Nucleus accumbens (tissue), 56 donors: Measurements from ENCODE around the gene DMRTC1B.
"Not testable (repeated sequence)": the region's sequence is repeated elsewhere in the genome, so short reads cannot be mapped to it uniquely, and the experiment has no call there.

Experiments
- DNase-seq, 56 donors: peaks; one replicate each; lab custom pipeline; 2025; lab: John Stamatoyannopoulos, UW

The DMRTC1B gene

GRCh38 chrX:72776653-72777466 lies at the start of gene DMRTC1B:
Gene DMRTC1B (plus strand): TSS chrX:72776890. CDS start chrX:72845136, 68,246 bp downstream.
- DNase-seq: not testable (repeated sequence)

- no peak for DNase-seq
Measured at GRCh38 chrX:72727846-72728245, 48.8 kb upstream of the DMRTC1B start.

- not testable (repeated sequence) for DNase-seq
Measured at GRCh38 chrX:72733636-72734035, 43.1 kb upstream of the DMRTC1B start.

GRCh38 chrX:72735561-72735960 lies 41.1 kb upstream of the DMRTC1B start:
- no peak for DNase-seq

- not testable (repeated sequence) for DNase-seq
Measured at GRCh38 chrX:72745546-72745945, 31.1 kb upstream of the DMRTC1B start.

- not testable (repeated sequence) for DNase-seq
Measured at GRCh38 chrX:72748545-72748944, 28.1 kb upstream of the DMRTC1B start.

- not testable (repeated sequence) for DNase-seq
Measured at GRCh38 chrX:72760454-72760853, 16.2 kb upstream of the DMRTC1B start.

- not testable (repeated sequence) for DNase-seq
Measured at GRCh38 chrX:72777467-72777790, 739 bp downstream of the DMRTC1B start.

GRCh38 chrX:72778146-72778545 lies 1.5 kb downstream of the DMRTC1B start:
- DNase-seq: not testable (repeated sequence)

GRCh38 chrX:72782560-72782959 lies 5.9 kb downstream of the DMRTC1B start, which contains the start of gene FAM236B:
Gene FAM236B (minus strand): TSS chrX:72782660. CDS start chrX:72782560, 100 bp downstream.
- not testable (repeated sequence) for DNase-seq

GRCh38 chrX:72783365-72783936 lies 6.8 kb downstream of the DMRTC1B start:
- not testable (repeated sequence) for DNase-seq

GRCh38 chrX:72783964-72784363 lies 7.3 kb downstream of the DMRTC1B start:
- DNase-seq: not testable (repeated sequence)

GRCh38 chrX:72788142-72788541 lies 11.5 kb downstream of the DMRTC1B start:
- not testable (repeated sequence) for DNase-seq

GRCh38 chrX:72790390-72790789 lies 13.7 kb downstream of the DMRTC1B start:
- DNase-seq: not testable (repeated sequence)

- DNase-seq: not testable (repeated sequence)
Measured at GRCh38 chrX:72808110-72808509, 31.4 kb downstream of the DMRTC1B start, which contains the start of gene FAM236D. Gene FAM236D (minus strand): TSS chrX:72808210. CDS start chrX:72808110, 100 bp downstream.

GRCh38 chrX:72830701-72831100 lies 54.0 kb downstream of the DMRTC1B start:
- DNase-seq: not testable (repeated sequence)

GRCh38 chrX:72837532-72837931 lies 60.8 kb downstream of the DMRTC1B start:
- DNase-seq: not testable (repeated sequence)

GRCh38 chrX:72882898-72883297 lies 106.2 kb downstream of the DMRTC1B start:
- DNase-seq: not testable (repeated sequence)

- DNase-seq: not testable (repeated sequence)
Measured at GRCh38 chrX:72889740-72890139, 113.0 kb downstream of the DMRTC1B start.
